Naive thymus-derived CD4-positive, alpha-beta T cell (primary cell): ENCODE data around the gene PDPR. TPM values are rescaled to one million over a fixed set of nuclear protein-coding genes. Genes with fewer than 3 reads are reported as not detected.
A peak's percentile ranks its signal among the peaks of the same experiment; 100 is the strongest.
"Not testable (repeated sequence)": the region's sequence is repeated elsewhere in the genome, so short reads cannot be mapped to it uniquely, and the experiment has no call there.

ENCODE experiments used
- ATAC-seq: fragments of 150-1000 bp; cut with Tn5 transposase; 2 replicates; pipeline ENCODE4 v1.10.0; 2021; ENCODE audit warnings: mild to moderate bottlenecking, moderate library complexity
- CTCF ChIA-PET: fragments of 350-600 bp; sonication (Branson Sonifier 250); formaldehyde crosslinking; loops from one replicate; lab custom pipeline; 2021; ENCODE audit warnings: antibody characterized with exemption; lab: Charles Lee
- POLR2A ChIA-PET: fragments of 350-600 bp; sonication (Branson Sonifier 250); formaldehyde crosslinking; loops from one replicate; lab custom pipeline; 2021; ENCODE audit warnings: antibody characterized with exemption, inconsistent platforms; lab: Charles Lee
- DNase-seq, 9 donors: peaks; one replicate each; pipeline versions ENCODE4 v3.0.0 to v3.0.0-alpha.2; 2020 to 2022; ENCODE audit warnings: mixed read lengths in 1 of 9
- H3K27ac ChIP-seq: one replicate; pipeline ENCODE4 v1.7.0; 2013; ENCODE audit warnings: mild to moderate bottlenecking, low read depth, low read length, moderate library complexity
- H3K27me3 ChIP-seq, 2 donors: one replicate each; pipeline ENCODE4 v1.7.0; 2013; ENCODE audit warnings: low read length in 2 of 2, mild to moderate bottlenecking in 2 of 2, moderate library complexity in 2 of 2; ENCODE audit not compliant: control insufficient read depth in 2 of 2, insufficient read depth in 2 of 2
- H3K36me3 ChIP-seq, 3 experiments: 1 replicate in 2 of 3; 2 replicates in 1 of 3; pipeline ENCODE4 v1.7.0; 2013; ENCODE audit warnings: low read length in 3 of 3, mild to moderate bottlenecking in 3 of 3, moderate library complexity in 1 of 3; ENCODE audit not compliant: insufficient read depth in 3 of 3, control insufficient read depth in 2 of 3
- H3K4me1 ChIP-seq, 2 donors: one replicate each; pipeline ENCODE4 v1.7.0; 2013; ENCODE audit warnings: low read length in 2 of 2, mild to moderate bottlenecking in 2 of 2, moderate library complexity in 1 of 2; ENCODE audit not compliant: control insufficient read depth in 2 of 2, insufficient read depth in 2 of 2
- H3K4me3 ChIP-seq: 2 replicates; pipeline ENCODE4 v1.7.0; 2013; ENCODE audit warnings: mild to moderate bottlenecking, low read length
- H3K9me3 ChIP-seq, 3 experiments: 1 replicate in 2 of 3; 2 replicates in 1 of 3; pipeline ENCODE4 v1.7.0; 2013; ENCODE audit warnings: low read length in 3 of 3; ENCODE audit not compliant: control insufficient read depth in 2 of 3
- H3K27ac Mint-ChIP-seq, 9 donors: one replicate each; pipeline ENCODE4 v1.8.0; 2020 to 2022; ENCODE audit warnings: mixed read lengths in 9 of 9, mild to moderate bottlenecking in 8 of 9, moderate library complexity in 5 of 9, inconsistent platforms in 2 of 9
- H3K27me3 Mint-ChIP-seq, 5 donors: one replicate each; pipeline ENCODE4 v1.8.0; 2021 to 2022; ENCODE audit warnings: mixed read lengths in 5 of 5, mild to moderate bottlenecking in 1 of 5
- H3K36me3 Mint-ChIP-seq, 5 donors: one replicate each; pipeline ENCODE4 v1.8.0; 2020 to 2022; ENCODE audit warnings: mixed read lengths in 5 of 5, mild to moderate bottlenecking in 3 of 5, inconsistent platforms in 1 of 5
- H3K4me1 Mint-ChIP-seq, 7 donors: one replicate each; pipeline ENCODE4 v1.8.0; 2020 to 2022; ENCODE audit warnings: mixed read lengths in 7 of 7, mild to moderate bottlenecking in 3 of 7, inconsistent platforms in 1 of 7
- H3K4me3 Mint-ChIP-seq, 10 donors: one replicate each; pipeline ENCODE4 v1.8.0; 2020 to 2022; ENCODE audit warnings: mild to moderate bottlenecking in 10 of 10, mixed read lengths in 10 of 10, moderate library complexity in 6 of 10, inconsistent platforms in 2 of 10
- H3K9me3 Mint-ChIP-seq, 11 donors: one replicate each; pipeline ENCODE4 v1.8.0; 2020 to 2022; ENCODE audit warnings: mixed read lengths in 11 of 11, mild to moderate bottlenecking in 4 of 11, inconsistent platforms in 1 of 11, moderate library complexity in 1 of 11
- intact Hi-C, 2 donors: fragments of 100-400 bp; cut with micrococcal nuclease; formaldehyde crosslinking; loops; one replicate each; pipeline ENCODE4 v1.15.1; 2023
- polyA plus RNA-seq, 2 donors: library from polyadenylated mRNA; unstranded; fragments of 300-500 nt; fragmentation: Illumina TruSeq; gene quantifications; one replicate each; pipeline ENCODE4 v1.2.3, GENCODE V29; 2021
- total RNA-seq, 6 experiments: library from RNA in 5 of 6; stranded (reverse) in 5 of 6; gene quantifications; 1 replicate in 5 of 6; 2 replicates in 1 of 6; pipeline ENCODE4 v1.2.3 and lab custom pipeline; 2021 to 2026

PDPR gene
- total and polyA plus RNA-seq, 7 experiments from 2014 or later: 6.0 to 42.8 (median 37.5) TPM

DNA sequence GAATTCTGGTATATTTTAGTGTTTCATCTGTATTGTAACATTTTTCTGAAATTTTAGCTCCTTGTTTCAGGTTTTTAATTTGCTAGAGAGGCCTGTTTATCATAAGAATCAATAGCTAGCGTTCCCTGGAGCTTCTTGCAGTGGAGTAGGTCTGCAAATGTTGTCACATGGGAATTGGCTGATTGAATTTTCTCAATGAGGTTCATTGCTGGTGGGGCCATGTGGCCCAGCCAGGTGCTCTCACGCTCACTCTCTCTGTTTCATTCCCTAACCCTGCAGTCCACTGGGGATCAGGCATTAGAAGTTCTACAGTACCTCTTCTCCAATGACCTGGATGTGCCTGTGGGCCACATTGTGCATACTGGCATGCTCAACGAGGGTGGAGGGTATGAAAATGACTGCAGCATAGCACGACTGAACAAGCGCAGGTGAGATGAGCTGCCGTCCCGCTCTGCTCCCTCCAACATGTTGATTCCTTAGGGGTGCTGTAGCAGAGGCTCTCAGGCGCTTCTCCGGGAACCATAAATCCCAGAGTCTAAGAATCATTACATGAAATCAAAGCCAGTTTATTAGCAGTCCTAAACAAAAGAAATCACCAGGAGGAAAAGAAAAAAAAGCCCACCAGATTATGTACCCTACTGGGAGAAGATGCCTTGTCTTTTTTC lies 29.2 kb downstream of the PDPR start:
- peak overlapping the region in 1 of 9 donors; percentile 72 for H3K27ac Mint-ChIP-seq
- peaks cover 0 to 65% (median 0%) of the 10 kb centered on the region in 3 experiments for H3K36me3 ChIP-seq
- H3K27me3 Mint-ChIP-seq, H3K27ac ChIP-seq, DNase-seq, H3K9me3 Mint-ChIP-seq, H3K27me3 ChIP-seq, H3K9me3 ChIP-seq, H3K4me1 Mint-ChIP-seq, intact Hi-C loops, CTCF ChIA-PET, ATAC-seq, H3K4me1 ChIP-seq, H3K4me3 ChIP-seq, POLR2A ChIA-PET: not testable (repeated sequence)
- peaks cover 7 to 44% (median 21%) of the 10 kb centered on the region in 5 donors for H3K36me3 Mint-ChIP-seq
- peak overlapping the region in 1 of 10 donors; percentile 16 for H3K4me3 Mint-ChIP-seq

GRCh38 chr16:70147853-70148252 lies 33.7 kb downstream of the PDPR start:
- H3K4me1 Mint-ChIP-seq, POLR2A ChIA-PET, H3K27ac Mint-ChIP-seq, H3K4me3 ChIP-seq, DNase-seq, H3K27me3 Mint-ChIP-seq, CTCF ChIA-PET, H3K9me3 Mint-ChIP-seq, H3K4me3 Mint-ChIP-seq, H3K9me3 ChIP-seq, H3K27me3 ChIP-seq, ATAC-seq, H3K4me1 ChIP-seq, H3K27ac ChIP-seq, intact Hi-C loops: not testable (repeated sequence)
- peaks cover 9 to 66% (median 11%) of the 10 kb centered on the region in 3 experiments for H3K36me3 ChIP-seq
- peaks cover 14 to 52% (median 32%) of the 10 kb centered on the region in 5 donors for H3K36me3 Mint-ChIP-seq

DNA sequence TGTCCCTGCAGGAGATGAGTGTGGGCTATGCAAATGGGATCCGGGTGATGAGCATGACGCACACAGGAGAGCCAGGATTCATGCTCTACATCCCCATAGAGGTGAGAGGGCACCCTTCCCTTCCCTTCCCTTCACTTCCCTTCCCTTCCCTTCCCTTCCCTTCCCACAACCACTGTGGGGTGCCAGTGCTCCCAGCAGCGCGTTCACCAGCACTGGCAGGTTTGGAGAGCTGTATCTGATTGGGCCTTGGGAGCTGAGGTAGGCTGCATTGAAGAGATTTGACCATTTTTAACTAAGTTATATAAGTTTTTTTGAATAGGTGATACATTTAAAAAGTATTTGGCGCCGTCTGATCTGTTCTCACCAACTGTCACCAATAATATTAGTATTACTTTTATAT lies 34.3 kb downstream of the PDPR start:
- H3K36me3 Mint-ChIP-seq: peaks cover 10 to 53% (median 33%) of the 10 kb centered on the region in 5 donors
- POLR2A ChIA-PET: interaction anchor here (0.6 kb wide), 1 partner anchor 140 kb away, joined by 3 read pairs; no protein-coding TSS in a partner anchor
- H3K4me1 ChIP-seq, intact Hi-C loops, H3K9me3 Mint-ChIP-seq, ATAC-seq, H3K4me3 Mint-ChIP-seq, DNase-seq, H3K9me3 ChIP-seq, H3K4me1 Mint-ChIP-seq, H3K27ac ChIP-seq, H3K27me3 ChIP-seq, CTCF ChIA-PET, H3K27me3 Mint-ChIP-seq, H3K4me3 ChIP-seq: not testable (repeated sequence)
- peak overlapping the region in 1 of 9 donors; percentile 31 for H3K27ac Mint-ChIP-seq
- H3K36me3 ChIP-seq: peaks cover 9 to 66% (median 17%) of the 10 kb centered on the region in 3 experiments

GRCh38 chr16:70149296-70149695 lies 35.2 kb downstream of the PDPR start:
- H3K4me1 ChIP-seq, H3K27me3 ChIP-seq, H3K27me3 Mint-ChIP-seq, ATAC-seq, H3K4me1 Mint-ChIP-seq, H3K27ac Mint-ChIP-seq, H3K9me3 ChIP-seq, H3K4me3 Mint-ChIP-seq, DNase-seq, H3K4me3 ChIP-seq, H3K27ac ChIP-seq, intact Hi-C loops, CTCF ChIA-PET, H3K9me3 Mint-ChIP-seq: not testable (repeated sequence)
- H3K36me3 Mint-ChIP-seq: peaks cover 8 to 54% (median 32%) of the 10 kb centered on the region in 5 donors
- H3K36me3 ChIP-seq: peaks cover 9 to 68% (median 17%) of the 10 kb centered on the region in 3 experiments
- POLR2A ChIA-PET: interaction anchor here (0.6 kb wide), 1 partner anchor 140 kb away, joined by 3 read pairs; no protein-coding TSS in a partner anchor

DNA sequence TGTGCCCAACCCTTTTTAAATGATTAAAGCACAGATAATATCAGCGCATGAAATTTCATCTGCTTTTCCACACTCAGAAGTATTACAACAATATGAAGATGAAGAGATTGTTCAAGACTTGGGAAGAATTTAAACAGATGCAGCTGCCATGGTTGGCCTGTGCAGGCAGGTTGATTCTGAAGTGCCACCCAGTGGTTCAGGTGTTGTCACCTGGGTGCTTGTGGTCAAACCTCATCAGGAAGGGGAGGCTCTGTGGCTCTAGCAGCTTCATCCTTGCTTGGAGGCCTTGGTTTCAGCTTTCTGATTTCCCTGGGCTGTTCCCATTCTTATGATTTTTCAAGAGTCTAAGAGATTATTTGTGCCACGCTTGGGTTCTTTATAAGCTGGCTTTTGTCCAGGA lies 37.3 kb downstream of the PDPR start:
- DNase-seq (no peak), ATAC-seq (no peak)
- H3K4me3 ChIP-seq: no peak overlapping the region
- peaks cover 8 to 47% (median 31%) of the 10 kb centered on the region in 5 donors for H3K36me3 Mint-ChIP-seq
- H3K4me1 Mint-ChIP-seq: peaks cover 0 to 3% (median 0%) of the 10 kb centered on the region in 7 donors
- H3K36me3 ChIP-seq: peaks cover 13 to 81% (median 21%) of the 10 kb centered on the region in 3 experiments
- no peak overlapping the region for H3K27ac ChIP-seq
- no peaks in the 10 kb centered on the region for H3K4me1 ChIP-seq
- H3K9me3 Mint-ChIP-seq: no peaks in the 10 kb centered on the region
- H3K4me3 Mint-ChIP-seq: no peak overlapping the region
- POLR2A ChIA-PET: no interaction called here
- intact Hi-C loops: no loop called here
- H3K27ac Mint-ChIP-seq: peak overlapping the region in 1 of 9 donors; percentile 28
- no peaks in the 10 kb centered on the region for H3K9me3 ChIP-seq
- CTCF ChIA-PET: no interaction called here
- no peaks in the 10 kb centered on the region for H3K27me3 ChIP-seq
- H3K27me3 Mint-ChIP-seq: no peaks in the 10 kb centered on the region

- no peaks in the 10 kb centered on the region for H3K27me3 Mint-ChIP-seq
- no peak overlapping the region for H3K27ac Mint-ChIP-seq
- H3K36me3 Mint-ChIP-seq: peaks cover 12 to 47% (median 37%) of the 10 kb centered on the region in 5 donors
Observed at GRCh38 chr16:70151941-70152509, 37.9 kb downstream of the PDPR start.

More at GRCh38 chr16:70151941-70152509, 37.9 kb downstream of the PDPR start:
- no peak overlapping the region for H3K27ac ChIP-seq
- H3K9me3 ChIP-seq: no peaks in the 10 kb centered on the region
- peaks cover 17 to 87% (median 27%) of the 10 kb centered on the region in 3 experiments for H3K36me3 ChIP-seq
- CTCF ChIA-PET: no interaction called here
- ATAC-seq (no peak), DNase-seq (no peak)
- H3K4me3 Mint-ChIP-seq: no peak overlapping the region
- H3K4me1 ChIP-seq: no peaks in the 10 kb centered on the region
- POLR2A ChIA-PET: no interaction called here
- H3K4me3 ChIP-seq: no peak overlapping the region
- H3K9me3 Mint-ChIP-seq: no peaks in the 10 kb centered on the region
- intact Hi-C loops: no loop called here
- no peaks in the 10 kb centered on the region for H3K27me3 ChIP-seq
- H3K4me1 Mint-ChIP-seq: peaks cover 0 to 5% (median 0%) of the 10 kb centered on the region in 7 donors
